ENCODE results near the gene MED25.

MED25 gene

DNA sequence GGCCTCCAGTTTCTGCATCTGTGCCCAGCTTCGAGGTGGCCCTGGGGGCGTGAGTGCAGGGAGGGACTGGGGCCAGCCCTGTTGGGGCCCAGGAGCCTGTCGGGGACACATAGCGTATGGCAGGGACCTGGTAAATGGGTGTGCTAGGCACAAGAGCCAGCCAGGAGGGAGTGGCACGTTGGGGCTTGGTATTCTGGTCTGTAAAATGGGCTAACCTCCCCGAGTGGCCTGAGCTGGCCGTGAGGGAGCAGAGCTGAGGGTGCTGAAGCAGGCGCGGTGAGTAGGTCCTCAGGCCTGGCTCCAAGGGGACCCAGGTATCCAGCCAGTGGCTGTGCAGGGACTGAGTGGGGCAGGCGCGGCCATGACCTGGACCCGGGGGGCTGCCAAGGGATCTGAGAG is 37.2 kb downstream of the MED25 start:
- in situ Hi-C loops (cut with HindIII; ENCODE audit: low pct_ligation_motif_present, low sequenced_read_pairs): no loop called here

GRCh38 chr19:49855676-49856573 is 37.8 kb downstream of the MED25 start:
- Histone ChIP-seq H3K36me3 (replicated peaks) (peaks cover 54% of the 10 kb centered on the region), H3K4me3 (ENCODE audit: low read depth, low read length) (no peak overlapping the region), H3K27me3 (replicated peaks) (no peaks in the 10 kb centered on the region), H3K27ac (no peak overlapping the region)
- in situ Hi-C loops (cut with HindIII; ENCODE audit: low pct_ligation_motif_present, low sequenced_read_pairs): no loop called here
- DNase-seq: no peak
- no peak for TF ChIP-seq CTCF (IDR thresholded peaks at IDR 0.05; ENCODE audit: low read depth, low read length, missing control alignments)

More for the DNA sequence above, 37.2 kb downstream of the MED25 start:
- H3K36me3 ChIP-seq (replicated peaks): peaks cover 48% of the 10 kb centered on the region
- TF ChIP-seq CTCF (IDR thresholded peaks at IDR 0.05; ENCODE audit: low read depth, low read length, missing control alignments): no peak
- no peak for DNase-seq
- H3K27me3 ChIP-seq (replicated peaks): no peaks in the 10 kb centered on the region
- no peak overlapping the region for H3K4me3 ChIP-seq (ENCODE audit: low read depth, low read length)
- H3K27ac ChIP-seq: no peak overlapping the region

- Histone ChIP-seq H3K4me3 (ENCODE audit: low read depth, low read length) (no peak overlapping the region), H3K27ac (no peak overlapping the region), H3K36me3 (replicated peaks) (peaks cover 60% of the 10 kb centered on the region), H3K27me3 (replicated peaks) (no peaks in the 10 kb centered on the region)
- in situ Hi-C loops (cut with HindIII; ENCODE audit: low pct_ligation_motif_present, low sequenced_read_pairs): no loop called here
- no peak for DNase-seq
- no peak for TF ChIP-seq CTCF (IDR thresholded peaks at IDR 0.05; ENCODE audit: low read depth, low read length, missing control alignments)
Observed at GRCh38 chr19:49856574-49857021, 38.5 kb downstream of the MED25 start.

DNA sequence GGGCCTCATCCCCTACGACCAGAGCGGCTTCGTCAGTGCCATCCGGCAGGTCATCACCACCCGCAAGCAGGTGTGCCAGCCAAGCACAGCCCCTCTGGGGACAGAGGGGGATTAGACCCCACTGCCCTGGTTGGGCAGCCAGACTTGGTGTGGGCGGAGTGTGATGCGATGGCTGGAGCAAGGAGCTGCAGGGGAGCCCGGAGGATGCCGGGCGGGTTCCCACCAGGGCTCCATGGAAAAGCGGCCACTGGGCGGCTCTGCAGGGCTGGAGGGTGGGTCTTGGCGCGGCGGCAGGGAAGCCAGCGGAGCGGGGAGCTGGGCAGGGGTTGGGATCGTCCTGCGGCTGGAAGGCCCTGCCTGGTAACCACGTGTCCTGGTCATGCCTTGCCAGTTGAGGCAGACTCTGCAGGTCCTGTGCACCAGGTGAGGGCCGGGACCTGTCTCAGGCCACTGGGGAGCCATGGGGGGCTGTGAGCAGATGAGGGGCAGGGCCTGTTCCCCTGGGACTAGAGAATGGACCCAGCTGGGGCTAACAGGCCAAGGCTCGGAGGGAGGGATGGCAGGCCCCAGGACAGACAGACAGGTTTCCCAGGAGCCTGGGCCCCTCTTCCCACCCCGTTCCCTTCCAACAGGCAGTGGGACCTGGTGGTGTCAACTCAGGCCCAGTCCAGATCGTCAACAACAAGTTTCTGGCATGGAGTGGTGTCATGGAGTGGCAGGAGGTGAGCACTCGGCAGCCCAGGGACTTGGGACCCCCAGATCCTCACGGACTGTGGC is 39.2 kb downstream of the MED25 start:
- Histone ChIP-seq H3K4me3 (ENCODE audit: low read depth, low read length) (no peak overlapping the region), H3K36me3 (replicated peaks) (peaks cover 64% of the 10 kb centered on the region), H3K27ac (no peak overlapping the region), H3K27me3 (replicated peaks) (no peaks in the 10 kb centered on the region)
- in situ Hi-C loops (cut with HindIII; ENCODE audit: low pct_ligation_motif_present, low sequenced_read_pairs): no loop called here
- TF ChIP-seq CTCF (IDR thresholded peaks at IDR 0.05; ENCODE audit: low read depth, low read length, missing control alignments): no peak
- no peak for DNase-seq

DNA sequence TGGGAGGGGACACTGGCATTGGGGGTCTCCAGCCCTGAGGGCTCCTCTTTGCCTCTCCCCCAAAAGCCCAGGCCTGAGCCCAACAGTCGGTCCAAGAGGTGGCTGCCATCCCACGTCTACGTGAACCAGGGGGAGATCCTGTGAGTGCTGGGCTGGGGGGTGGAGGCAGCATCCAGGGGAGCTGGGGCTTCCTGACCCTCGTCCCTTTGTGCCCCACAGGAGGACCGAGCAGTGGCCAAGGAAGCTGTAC is 39.7 kb downstream of the MED25 start:
- TF ChIP-seq CTCF (IDR thresholded peaks at IDR 0.05; ENCODE audit: low read depth, low read length, missing control alignments): no peak
- peaks cover 64% of the 10 kb centered on the region for H3K36me3 ChIP-seq (replicated peaks)
- H3K27ac ChIP-seq: no peak overlapping the region
- in situ Hi-C loops (cut with HindIII; ENCODE audit: low pct_ligation_motif_present, low sequenced_read_pairs): no loop called here
- no peak for DNase-seq
- H3K4me3 ChIP-seq (ENCODE audit: low read depth, low read length): no peak overlapping the region
- H3K27me3 ChIP-seq (replicated peaks): no peaks in the 10 kb centered on the region

All from brain microvascular endothelial cell (primary cell).